IMR-90 (cell line): ENCODE data around the gene C16orf86.

Experiments
- BHLHE40 ChIP-seq: fragments of 150-350 bp; IDR thresholded peaks from 2 replicates; pipeline ENCODE4 v1.6.1; 2016; ENCODE audit warnings: mild to moderate bottlenecking, low read depth, low read length
- CEBPB ChIP-seq: IDR thresholded peaks from 2 replicates; pipeline ENCODE4 v1.6.1; 2012; ENCODE audit warnings: low read depth, low read length, improper control_type of control experiment
- CHD1 ChIP-seq: IDR thresholded peaks from 2 replicates; pipeline ENCODE4 v1.6.1; 2012; ENCODE audit warnings: low read depth, low read length, improper control_type of control experiment
- MAZ ChIP-seq: IDR thresholded peaks from 2 replicates; pipeline ENCODE4 v1.6.1; 2012; ENCODE audit warnings: low read depth, mild to moderate bottlenecking, low read length, improper control_type of control experiment, moderate library complexity, borderline replicate concordance
- MXI1 ChIP-seq: IDR thresholded peaks from 2 replicates; pipeline ENCODE4 v1.6.1; 2012; ENCODE audit warnings: low read depth, mild to moderate bottlenecking, low read length, moderate library complexity, borderline replicate concordance
- NFE2L2 ChIP-seq: fragments of 150-350 bp; IDR thresholded peaks from 2 replicates; pipeline ENCODE4 v1.6.1; 2016; ENCODE audit warnings: low read depth, mild to moderate bottlenecking, low read length
- POLR2A ChIP-seq: IDR thresholded peaks from 2 replicates; pipeline ENCODE4 v1.6.1; 2012; ENCODE audit warnings: mild to moderate bottlenecking, low read depth, low read length
- RAD21 ChIP-seq: IDR thresholded peaks from 2 replicates; pipeline ENCODE4 v1.6.1; 2012; ENCODE audit warnings: low read length, improper control_type of control experiment
- TF ChIP-seq, protein P1 (sequence below): conservative IDR thresholded peaks from 2 replicates; pipeline ENCODE4 v1.5.1; 2012; ENCODE audit warnings: mild to moderate bottlenecking, low read depth, low read length, improper control_type of control experiment
- TF ChIP-seq, protein P2 (sequence below): fragments of 150-350 bp; IDR thresholded peaks from 2 replicates; pipeline ENCODE4 v1.6.1; 2017; ENCODE audit warnings: mild to moderate bottlenecking, antibody characterized with exemption, low read length, low read depth

DNA sequence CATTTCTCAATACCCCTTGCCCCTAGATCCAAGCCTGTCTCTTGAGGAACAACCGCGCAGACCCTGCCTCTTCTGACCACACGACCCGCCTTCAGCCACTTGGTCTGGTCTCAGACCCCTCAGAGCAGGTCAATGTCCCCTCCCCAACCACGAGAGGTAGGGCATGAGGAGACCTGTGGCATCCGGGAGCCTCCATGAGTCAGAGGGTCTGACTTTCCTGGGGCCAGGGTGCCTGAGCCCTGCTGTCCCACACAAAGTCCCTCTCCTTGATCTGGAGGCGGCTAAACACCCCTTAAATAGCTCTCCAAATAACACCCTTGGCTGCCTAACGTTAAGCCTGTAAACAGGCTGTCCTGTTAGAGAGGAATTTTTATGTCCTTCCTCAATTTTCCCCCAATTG is 16.6 kb upstream of the C16orf86 start:
- TF ChIP-seq, protein P1, sequence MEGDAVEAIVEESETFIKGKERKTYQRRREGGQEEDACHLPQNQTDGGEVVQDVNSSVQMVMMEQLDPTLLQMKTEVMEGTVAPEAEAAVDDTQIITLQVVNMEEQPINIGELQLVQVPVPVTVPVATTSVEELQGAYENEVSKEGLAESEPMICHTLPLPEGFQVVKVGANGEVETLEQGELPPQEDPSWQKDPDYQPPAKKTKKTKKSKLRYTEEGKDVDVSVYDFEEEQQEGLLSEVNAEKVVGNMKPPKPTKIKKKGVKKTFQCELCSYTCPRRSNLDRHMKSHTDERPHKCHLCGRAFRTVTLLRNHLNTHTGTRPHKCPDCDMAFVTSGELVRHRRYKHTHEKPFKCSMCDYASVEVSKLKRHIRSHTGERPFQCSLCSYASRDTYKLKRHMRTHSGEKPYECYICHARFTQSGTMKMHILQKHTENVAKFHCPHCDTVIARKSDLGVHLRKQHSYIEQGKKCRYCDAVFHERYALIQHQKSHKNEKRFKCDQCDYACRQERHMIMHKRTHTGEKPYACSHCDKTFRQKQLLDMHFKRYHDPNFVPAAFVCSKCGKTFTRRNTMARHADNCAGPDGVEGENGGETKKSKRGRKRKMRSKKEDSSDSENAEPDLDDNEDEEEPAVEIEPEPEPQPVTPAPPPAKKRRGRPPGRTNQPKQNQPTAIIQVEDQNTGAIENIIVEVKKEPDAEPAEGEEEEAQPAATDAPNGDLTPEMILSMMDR: no peak
- TF ChIP-seq MAZ (no peak), BHLHE40 (no peak), CEBPB (no peak), NFE2L2 (no peak), RAD21 (no peak), CHD1 (no peak), MXI1 (no peak), POLR2A (no peak)
- TF ChIP-seq, protein P2, sequence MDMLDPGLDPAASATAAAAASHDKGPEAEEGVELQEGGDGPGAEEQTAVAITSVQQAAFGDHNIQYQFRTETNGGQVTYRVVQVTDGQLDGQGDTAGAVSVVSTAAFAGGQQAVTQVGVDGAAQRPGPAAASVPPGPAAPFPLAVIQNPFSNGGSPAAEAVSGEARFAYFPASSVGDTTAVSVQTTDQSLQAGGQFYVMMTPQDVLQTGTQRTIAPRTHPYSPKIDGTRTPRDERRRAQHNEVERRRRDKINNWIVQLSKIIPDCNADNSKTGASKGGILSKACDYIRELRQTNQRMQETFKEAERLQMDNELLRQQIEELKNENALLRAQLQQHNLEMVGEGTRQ: no peak
